ENCODE data around the gene ETS1.

- TF ChIP-seq KDM5A (IDR thresholded peaks at IDR 0.05): no peak
- TF ChIP-seq BHLHE40 (IDR thresholded peaks at IDR 0.05; ENCODE audit: low read depth, low read length): no peak
- TF ChIP-seq RARB (CRISPR knock-in tag; IDR thresholded peaks at IDR 0.05): no peak
- TF ChIP-seq RAD21 (conservative IDR thresholded peaks at IDR 0.05 in 1 of 2, IDR thresholded peaks at IDR 0.05 in 1 of 2): no peak
- TF ChIP-seq CTCF (IDR thresholded peaks at IDR 0.05): no peak
- no peak for TF ChIP-seq MAX (IDR thresholded peaks at IDR 0.05)
- TF ChIP-seq CHD2 (IDR thresholded peaks at IDR 0.05; ENCODE audit: low read length, partially characterized antibody): no peak
- TF ChIP-seq MAZ (IDR thresholded peaks at IDR 0.05; ENCODE audit: borderline replicate concordance, low read depth, low read length): no peak
- TF ChIP-seq ESRRA (IDR thresholded peaks at IDR 0.05; ENCODE audit: borderline replicate concordance, low read length): no peak
- TF ChIP-seq POLR2A (IDR thresholded peaks at IDR 0.05; ENCODE audit: low read length): no peak
- no peak for TF ChIP-seq MYC (IDR thresholded peaks at IDR 0.05; ENCODE audit: borderline replicate concordance, low read length)
- TF ChIP-seq JUNB (IDR thresholded peaks at IDR 0.05): no peak
- no peak for TF ChIP-seq HDAC2 (IDR thresholded peaks at IDR 0.05)
- no peak for TF ChIP-seq RCOR1 (IDR thresholded peaks at IDR 0.05; ENCODE audit: low read depth, low read length)
Observed at GRCh38 chr11:128463979-128464378, 123.4 kb downstream of the ETS1 start.

Data from A549 (cell line).